ENCODE results near the gene SLFNL1. TPM values are rescaled to one million over a fixed set of nuclear protein-coding genes. Genes with fewer than 3 reads are reported as not detected.

The SLFNL1 gene
- total RNA-seq, 1 donor = 0.72 TPM

DNA sequence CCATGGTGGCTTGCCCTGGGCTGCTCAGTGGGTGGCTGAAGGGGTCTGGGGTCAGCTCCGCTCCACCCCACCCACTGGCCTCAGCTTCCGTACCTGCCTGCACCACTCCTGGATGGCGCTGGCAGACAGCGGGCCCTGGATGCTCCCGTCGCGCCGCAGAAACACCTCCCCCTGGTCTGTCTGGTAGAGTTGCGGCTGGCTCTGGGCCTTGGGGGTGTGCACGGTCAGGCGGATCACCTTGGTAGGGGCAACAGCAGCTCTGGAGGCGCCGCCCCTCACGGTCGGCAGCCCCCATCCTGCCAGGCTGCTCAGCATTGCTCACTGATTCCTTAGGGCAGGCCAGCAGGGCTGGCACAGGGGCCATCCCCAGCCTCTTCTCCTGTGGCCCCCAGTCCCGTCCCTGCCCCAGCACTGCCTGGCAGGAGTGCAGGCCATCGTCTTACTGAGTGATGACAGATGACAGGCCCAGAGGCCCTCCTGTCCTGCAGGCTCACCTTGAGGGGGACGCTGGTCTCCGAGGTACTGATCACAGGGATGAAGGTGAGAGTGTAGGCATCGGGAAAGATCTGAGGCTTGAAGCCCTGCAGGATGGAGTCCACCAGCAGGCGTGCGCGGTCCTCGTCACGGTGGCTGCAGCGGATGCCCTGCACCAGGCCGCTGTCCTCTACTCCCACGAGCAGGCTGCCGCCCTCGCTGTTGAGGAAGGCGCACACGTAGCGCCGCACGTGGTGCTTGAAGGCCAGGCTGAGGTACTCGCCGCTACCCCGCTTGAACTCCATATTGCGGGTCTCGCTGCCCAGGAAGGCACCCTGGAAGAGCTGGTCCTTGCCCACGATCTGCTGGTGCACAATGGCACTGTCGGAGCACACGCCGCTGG, 4.1 kb downstream of the SLFNL1 start:
- TF ChIP-seq, protein P1, sequence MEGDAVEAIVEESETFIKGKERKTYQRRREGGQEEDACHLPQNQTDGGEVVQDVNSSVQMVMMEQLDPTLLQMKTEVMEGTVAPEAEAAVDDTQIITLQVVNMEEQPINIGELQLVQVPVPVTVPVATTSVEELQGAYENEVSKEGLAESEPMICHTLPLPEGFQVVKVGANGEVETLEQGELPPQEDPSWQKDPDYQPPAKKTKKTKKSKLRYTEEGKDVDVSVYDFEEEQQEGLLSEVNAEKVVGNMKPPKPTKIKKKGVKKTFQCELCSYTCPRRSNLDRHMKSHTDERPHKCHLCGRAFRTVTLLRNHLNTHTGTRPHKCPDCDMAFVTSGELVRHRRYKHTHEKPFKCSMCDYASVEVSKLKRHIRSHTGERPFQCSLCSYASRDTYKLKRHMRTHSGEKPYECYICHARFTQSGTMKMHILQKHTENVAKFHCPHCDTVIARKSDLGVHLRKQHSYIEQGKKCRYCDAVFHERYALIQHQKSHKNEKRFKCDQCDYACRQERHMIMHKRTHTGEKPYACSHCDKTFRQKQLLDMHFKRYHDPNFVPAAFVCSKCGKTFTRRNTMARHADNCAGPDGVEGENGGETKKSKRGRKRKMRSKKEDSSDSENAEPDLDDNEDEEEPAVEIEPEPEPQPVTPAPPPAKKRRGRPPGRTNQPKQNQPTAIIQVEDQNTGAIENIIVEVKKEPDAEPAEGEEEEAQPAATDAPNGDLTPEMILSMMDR (IDR thresholded peaks at IDR 0.05; ENCODE audit: extremely low read depth, low read depth, low read length) = no peak
- no peak overlapping the region for H3K4me3 ChIP-seq (ENCODE audit: insufficient read depth, low read length)
- no peaks in the 10 kb centered on the region for H3K9me3 ChIP-seq (ENCODE audit: low read depth, low read length)
- H3K79me2 ChIP-seq (ENCODE audit: insufficient read depth, low read length) = no peaks in the 10 kb centered on the region
- H3K27ac ChIP-seq (ENCODE audit: low read depth, low read length) = no peak overlapping the region
- H4K20me1 ChIP-seq (ENCODE audit: insufficient read depth, low read length) = peaks cover 7% of the 10 kb centered on the region
- H3K4me1 ChIP-seq (ENCODE audit: insufficient read depth, low read length) = no peaks in the 10 kb centered on the region
- no peak overlapping the region for H2AFZ ChIP-seq (ENCODE audit: low read length)
- no peak overlapping the region for H3K4me2 ChIP-seq (ENCODE audit: insufficient read depth, low read length)
- no peaks in the 10 kb centered on the region for H3K27me3 ChIP-seq (ENCODE audit: insufficient read depth, low read length)
- DNase-seq (ENCODE audit: insufficient read length, low spot score, missing footprints) = peak; percentile 73
- H3K36me3 ChIP-seq (ENCODE audit: insufficient read depth, low read length) = peaks cover 39% of the 10 kb centered on the region

DNA sequence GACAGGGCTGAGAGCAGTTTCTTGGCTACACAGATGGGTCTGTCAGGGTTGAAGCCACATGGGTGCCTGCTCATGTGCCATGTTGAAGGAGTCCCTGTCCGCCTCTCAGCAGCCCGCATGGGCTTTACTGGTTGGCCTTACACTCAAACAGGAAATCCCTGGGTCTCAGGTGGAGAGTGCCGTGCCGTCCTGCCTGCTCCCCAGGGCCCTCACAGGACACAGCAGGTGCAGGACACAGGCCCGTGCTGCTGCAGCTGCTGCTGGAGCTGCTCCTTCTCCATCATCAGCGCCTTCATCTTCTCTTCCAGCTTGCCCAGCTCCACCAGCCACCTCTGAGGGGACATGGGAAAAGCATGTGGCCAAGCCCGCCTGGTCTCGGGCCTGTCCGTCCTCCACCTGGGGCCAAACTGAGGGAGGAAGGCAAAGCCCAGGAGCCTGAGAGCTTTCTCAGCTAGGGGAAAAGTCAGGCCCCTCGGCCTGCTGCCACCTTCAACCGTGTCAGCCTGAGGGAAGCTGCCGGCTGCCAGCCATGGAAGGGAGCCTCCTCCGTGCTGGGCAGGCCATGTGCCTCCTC, 5.5 kb downstream of the SLFNL1 start:
- H3K4me1 ChIP-seq (ENCODE audit: insufficient read depth, low read length) = no peaks in the 10 kb centered on the region
- peak; percentile 81 for DNase-seq (ENCODE audit: insufficient read length, low spot score, missing footprints)
- TF ChIP-seq, protein P1 (IDR thresholded peaks at IDR 0.05; ENCODE audit: extremely low read depth, low read depth, low read length) = no peak
- H3K27me3 ChIP-seq (ENCODE audit: insufficient read depth, low read length) = no peaks in the 10 kb centered on the region
- peaks cover 53% of the 10 kb centered on the region for H3K36me3 ChIP-seq (ENCODE audit: insufficient read depth, low read length)
- no peaks in the 10 kb centered on the region for H3K9me3 ChIP-seq (ENCODE audit: low read depth, low read length)
- H3K4me3 ChIP-seq (ENCODE audit: insufficient read depth, low read length) = no peak overlapping the region
- no peak overlapping the region for H3K27ac ChIP-seq (ENCODE audit: low read depth, low read length)
- no peak overlapping the region for H2AFZ ChIP-seq (ENCODE audit: low read length)
- H3K4me2 ChIP-seq (ENCODE audit: insufficient read depth, low read length) = no peak overlapping the region
- H4K20me1 ChIP-seq (ENCODE audit: insufficient read depth, low read length) = peaks cover 7% of the 10 kb centered on the region
- H3K79me2 ChIP-seq (ENCODE audit: insufficient read depth, low read length) = peaks cover 4% of the 10 kb centered on the region

DNA sequence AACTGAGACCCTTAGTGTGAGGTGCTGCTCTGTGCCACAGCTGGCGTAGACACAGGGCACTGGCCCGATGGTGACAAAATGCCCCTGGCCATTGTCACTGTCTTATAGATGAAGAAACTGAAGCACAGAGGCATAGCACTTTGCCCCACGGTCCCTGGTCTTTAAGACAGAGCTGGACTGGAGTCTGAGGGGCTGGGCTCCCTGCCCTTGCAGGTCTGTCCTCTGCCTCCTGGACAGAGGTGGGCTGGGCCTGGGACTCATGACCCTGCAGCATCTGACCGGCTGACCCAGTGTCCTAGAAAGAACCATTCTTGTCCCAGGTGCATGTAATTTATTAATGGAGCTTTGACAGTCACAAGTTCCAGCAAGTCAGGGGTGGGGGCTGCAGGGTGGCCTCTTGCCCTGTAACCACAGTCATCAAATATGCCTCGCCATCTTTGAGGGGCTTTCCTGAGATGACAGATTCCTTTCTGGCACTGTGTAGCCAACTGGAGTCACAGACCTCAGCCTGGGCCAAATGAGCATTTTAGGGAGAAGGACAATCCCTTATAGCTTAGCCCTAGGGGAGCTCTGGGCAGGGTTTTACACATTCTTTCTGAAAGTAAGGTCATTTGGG, 6.1 kb downstream of the SLFNL1 start:
- DNase-seq (ENCODE audit: insufficient read length, low spot score, missing footprints) = no peak
- H4K20me1 ChIP-seq (ENCODE audit: insufficient read depth, low read length) = peaks cover 7% of the 10 kb centered on the region
- peaks cover 59% of the 10 kb centered on the region for H3K36me3 ChIP-seq (ENCODE audit: insufficient read depth, low read length)
- H2AFZ ChIP-seq (ENCODE audit: low read length) = no peak overlapping the region
- no peaks in the 10 kb centered on the region for H3K9me3 ChIP-seq (ENCODE audit: low read depth, low read length)
- no peaks in the 10 kb centered on the region for H3K4me1 ChIP-seq (ENCODE audit: insufficient read depth, low read length)
- no peak overlapping the region for H3K27ac ChIP-seq (ENCODE audit: low read depth, low read length)
- no peak overlapping the region for H3K4me3 ChIP-seq (ENCODE audit: insufficient read depth, low read length)
- H3K27me3 ChIP-seq (ENCODE audit: insufficient read depth, low read length) = no peaks in the 10 kb centered on the region
- no peak overlapping the region for H3K4me2 ChIP-seq (ENCODE audit: insufficient read depth, low read length)
- TF ChIP-seq, protein P1 (IDR thresholded peaks at IDR 0.05; ENCODE audit: extremely low read depth, low read depth, low read length) = no peak
- H3K79me2 ChIP-seq (ENCODE audit: insufficient read depth, low read length) = peaks cover 9% of the 10 kb centered on the region

DNA sequence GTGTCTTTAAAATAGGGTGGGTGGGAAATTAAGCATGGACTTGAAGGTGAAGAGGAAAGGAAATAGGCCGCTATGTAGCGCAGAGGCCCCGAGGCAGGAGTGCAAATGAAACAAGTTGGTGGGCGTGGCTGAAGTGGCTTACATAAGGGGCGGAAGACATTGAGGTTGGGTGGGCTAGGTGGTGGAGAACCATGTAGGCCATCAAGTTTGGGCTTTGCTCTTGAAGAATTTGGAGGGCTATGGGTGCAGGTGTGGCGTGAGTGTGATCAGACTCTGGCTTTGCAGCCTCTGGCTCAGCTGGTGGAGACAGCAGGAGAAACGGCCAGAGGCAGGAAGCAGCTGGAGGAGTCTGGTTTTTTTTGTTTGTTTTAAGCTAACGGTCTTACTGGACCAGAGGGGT, 6.7 kb downstream of the SLFNL1 start:
- Histone ChIP-seq H3K79me2 (ENCODE audit: insufficient read depth, low read length) (peaks cover 9% of the 10 kb centered on the region), H3K4me2 (ENCODE audit: insufficient read depth, low read length) (no peak overlapping the region)
- TF ChIP-seq, protein P1 (IDR thresholded peaks at IDR 0.05; ENCODE audit: extremely low read depth, low read depth, low read length) = no peak

More for the DNA sequence above, 6.7 kb downstream of the SLFNL1 start:
- Histone ChIP-seq H3K27me3 (ENCODE audit: insufficient read depth, low read length) (no peaks in the 10 kb centered on the region), H3K9me3 (ENCODE audit: low read depth, low read length) (no peaks in the 10 kb centered on the region), H4K20me1 (ENCODE audit: insufficient read depth, low read length) (peaks cover 7% of the 10 kb centered on the region), H3K36me3 (ENCODE audit: insufficient read depth, low read length) (peaks cover 64% of the 10 kb centered on the region), H2AFZ (ENCODE audit: low read length) (no peak overlapping the region), H3K27ac (ENCODE audit: low read depth, low read length) (no peak overlapping the region), H3K4me3 (ENCODE audit: insufficient read depth, low read length) (no peak overlapping the region), H3K4me1 (ENCODE audit: insufficient read depth, low read length) (no peaks in the 10 kb centered on the region)
- no peak for DNase-seq (ENCODE audit: insufficient read length, low spot score, missing footprints)
